Left ventricle myocardium superior (tissue), 1 donor: ENCODE results near the gene LHX2. TPM values are rescaled to one million over a fixed set of nuclear protein-coding genes. Genes with fewer than 3 reads are reported as not detected.

ENCODE experiments used
- ATAC-seq: fragments of 200-7000 bp; cut with Tn5 transposase; one replicate; pipeline ENCODE4 v1.9.1; 2020; ENCODE audit warnings: mild to moderate bottlenecking, moderate library complexity
- DNase-seq: peaks from one replicate; pipeline ENCODE4 v3.0.0-alpha.2; 2020
- intact Hi-C: fragments of 100-400 bp; cut with micrococcal nuclease; formaldehyde crosslinking; loops from one replicate; pipeline ENCODE4 v1.11.0; 2022
- total RNA-seq: library from RNA; stranded (reverse); fragmentation: NEBNext Ultra II Directional; extraction: Animal tissue kit (Norgen Biotek cat#: 25700); gene quantifications from one replicate; pipeline ENCODE4 v1.2.1, GENCODE V29; 2021
- donor health status: DM: no; HTN: yes; CAD: no; lungs with severe emphysema.

The LHX2 gene
- total RNA-seq, 1 donor from 2014 or later = not detected

DNA sequence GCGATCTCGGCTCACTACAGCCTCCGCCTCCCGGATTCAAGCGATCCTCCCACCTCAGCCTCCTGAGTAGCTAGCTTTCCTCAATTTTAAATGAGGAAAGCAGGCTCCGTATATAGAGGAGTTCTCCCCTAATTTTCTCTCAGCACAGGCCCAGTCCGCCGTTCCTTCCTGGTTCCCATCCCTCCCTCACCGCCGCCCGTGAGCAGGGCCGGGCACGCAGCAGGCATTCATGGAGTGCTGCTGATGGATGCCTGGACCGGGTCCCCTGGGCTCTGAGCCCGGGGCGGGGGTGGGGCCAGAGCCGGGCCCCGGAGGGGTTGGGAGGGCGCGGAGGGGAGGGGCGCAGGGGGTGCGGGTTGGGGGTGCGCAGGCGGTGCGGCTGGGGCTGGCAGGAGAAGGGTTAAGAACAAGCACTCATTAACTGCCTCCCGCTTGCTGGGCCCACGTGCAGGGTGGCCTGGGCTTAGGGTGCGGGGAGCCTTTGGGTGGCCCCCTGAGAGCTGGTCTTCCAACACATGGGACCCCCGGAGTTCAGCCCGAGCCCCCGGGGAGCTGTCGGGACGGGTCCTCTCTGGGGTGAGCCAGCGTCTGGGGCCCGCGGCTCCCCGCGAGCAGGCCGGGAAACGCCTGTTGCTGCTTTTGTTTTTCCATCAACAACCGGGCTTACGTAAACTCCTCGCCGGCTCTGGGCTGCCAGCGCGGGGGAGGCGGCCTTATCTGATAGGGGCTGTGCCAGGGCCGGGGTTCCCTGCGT is 33.7 kb downstream of the LHX2 start:
- DNase-seq (peak; percentile 81), ATAC-seq (peak; percentile 88)
- intact Hi-C loops = no loop called here

DNA sequence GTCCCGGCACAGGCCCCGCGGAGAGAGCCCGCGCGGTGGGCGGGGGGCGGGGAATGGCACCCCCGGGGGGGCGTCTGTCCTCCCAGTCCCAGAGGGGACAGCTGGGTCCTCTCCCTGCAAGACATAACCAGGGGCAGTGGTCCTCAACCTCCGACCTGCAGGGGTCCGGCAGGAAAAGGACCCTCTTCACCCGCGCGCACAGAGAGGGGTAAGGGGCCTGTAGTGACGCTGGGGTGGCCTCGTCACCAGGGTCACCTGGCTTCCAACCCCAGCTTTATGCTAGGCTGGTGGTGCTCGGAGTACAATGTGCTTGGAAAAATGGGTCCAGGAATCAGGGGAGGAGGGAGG is 34.2 kb downstream of the LHX2 start:
- intact Hi-C loops = no loop called here
- peak; percentile 28 for ATAC-seq
- DNase-seq = no peak

DNA sequence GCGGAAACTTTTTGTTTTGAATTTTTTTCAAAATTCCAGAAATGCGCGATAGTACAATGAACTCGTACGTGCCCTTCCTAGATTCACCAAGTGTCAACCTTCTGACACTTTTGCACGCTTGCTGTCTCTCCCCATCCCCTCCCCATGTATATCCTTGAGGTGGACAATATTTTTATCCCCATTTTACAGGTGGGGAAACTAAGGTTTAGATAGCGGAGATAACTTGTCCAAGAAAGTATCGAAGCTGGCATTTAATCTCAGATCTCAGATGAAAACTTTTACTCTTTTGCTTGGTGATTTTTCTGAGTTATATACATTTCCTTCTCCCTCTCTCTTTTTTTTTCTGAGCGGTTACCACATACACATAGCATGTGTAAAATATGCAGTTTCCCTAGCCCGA is 34.6 kb downstream of the LHX2 start:
- ATAC-seq = no peak
- intact Hi-C loops = no loop called here

DNA sequence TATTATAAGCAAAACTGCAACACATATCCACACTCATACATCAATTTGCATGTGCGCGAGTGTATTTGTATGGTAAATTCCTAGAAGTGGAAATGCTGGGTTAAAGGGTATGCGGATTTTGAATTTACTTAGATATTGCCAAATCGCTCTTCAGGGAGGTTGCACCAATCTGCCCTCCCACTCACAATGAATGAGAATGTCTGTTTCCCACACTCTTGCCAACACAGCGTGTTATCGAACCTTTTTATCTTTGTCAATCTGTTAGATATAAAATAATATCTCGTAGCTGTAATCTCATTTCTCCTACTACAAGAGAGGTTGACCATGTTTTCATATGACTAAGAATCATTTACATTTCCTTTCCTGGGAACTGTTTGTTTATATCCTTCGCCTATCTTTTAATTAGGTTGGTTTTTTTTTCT is 35.7 kb downstream of the LHX2 start:
- ATAC-seq (no peak), DNase-seq (no peak)
- intact Hi-C loops = no loop called here

More for the DNA sequence above, 34.6 kb downstream of the LHX2 start:
- DNase-seq = no peak

DNA sequence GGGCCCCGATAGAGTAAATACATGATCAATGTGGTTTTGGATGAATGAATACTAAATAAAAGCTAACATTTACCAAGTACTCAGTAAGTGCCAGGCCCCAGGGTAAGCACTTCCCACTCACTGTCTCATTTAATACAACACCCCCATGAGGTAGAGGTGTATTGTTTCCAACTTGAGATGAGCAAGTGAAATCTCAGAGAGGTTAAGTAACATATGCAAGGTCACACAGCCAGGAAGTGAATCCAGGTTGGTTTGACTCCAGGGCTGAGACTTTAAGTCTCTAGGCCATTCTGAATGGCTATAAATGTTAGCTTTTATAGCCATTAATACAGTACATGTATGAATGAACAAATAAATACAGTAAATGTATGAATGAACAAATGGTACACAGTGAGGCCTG is 39.4 kb downstream of the LHX2 start:
- no peak for ATAC-seq
- no peak for DNase-seq
- intact Hi-C loops = no loop called here

DNA sequence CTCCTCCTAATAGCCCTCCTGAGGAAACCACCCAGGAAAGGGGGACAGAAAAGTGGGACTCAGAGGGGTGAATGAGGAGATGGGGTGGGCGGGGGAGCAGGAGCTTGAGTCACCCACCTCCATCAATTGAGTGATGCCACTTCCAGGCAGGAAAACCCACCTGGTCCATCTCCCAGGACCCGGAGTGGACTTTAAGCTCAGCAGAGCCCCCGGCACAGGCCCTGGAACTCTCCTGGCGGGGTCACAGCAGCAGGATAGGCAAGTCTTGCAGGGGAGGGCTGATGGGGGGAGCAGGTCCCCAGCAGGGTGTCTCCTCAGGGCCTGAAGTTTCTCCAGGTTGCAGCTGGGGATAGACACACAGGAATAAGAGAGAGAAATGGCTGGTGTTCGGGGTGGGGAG is 40.8 kb downstream of the LHX2 start:
- ATAC-seq = no peak
- no peak for DNase-seq
- intact Hi-C loops = no loop called here

DNA sequence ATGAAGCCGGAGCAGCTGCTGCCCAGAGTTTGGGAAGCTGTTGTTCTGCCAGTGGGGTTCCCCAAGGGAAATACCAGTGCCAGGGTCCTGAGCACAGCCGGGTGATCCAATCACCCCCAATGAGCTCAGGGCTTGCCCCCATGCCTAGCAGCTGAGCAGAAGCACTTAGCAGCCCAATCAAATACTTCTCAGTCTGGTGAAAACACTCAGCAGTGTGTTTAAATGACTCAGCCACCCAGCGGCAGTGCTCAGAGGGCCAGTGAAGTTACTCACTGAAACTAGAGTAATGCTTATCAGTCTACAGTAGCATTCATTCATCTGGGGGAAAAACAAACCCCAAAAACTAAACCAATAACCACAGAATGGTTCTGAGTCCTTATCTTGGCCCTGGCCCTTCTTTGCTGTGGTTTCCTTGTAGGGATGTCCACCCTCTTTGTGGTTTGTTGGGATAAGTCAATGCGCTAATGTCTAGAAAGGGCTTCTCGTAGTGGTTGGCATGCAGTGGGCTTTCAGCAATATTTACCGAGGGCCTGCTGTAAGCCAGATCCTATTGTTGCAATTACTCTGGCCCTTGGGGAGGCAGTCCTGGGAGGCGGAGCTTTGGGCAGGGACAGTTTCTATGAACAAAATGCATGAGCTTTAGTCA is 43.1 kb downstream of the LHX2 start:
- DNase-seq (no peak), ATAC-seq (no peak)
- intact Hi-C loops = no loop called here

DNA sequence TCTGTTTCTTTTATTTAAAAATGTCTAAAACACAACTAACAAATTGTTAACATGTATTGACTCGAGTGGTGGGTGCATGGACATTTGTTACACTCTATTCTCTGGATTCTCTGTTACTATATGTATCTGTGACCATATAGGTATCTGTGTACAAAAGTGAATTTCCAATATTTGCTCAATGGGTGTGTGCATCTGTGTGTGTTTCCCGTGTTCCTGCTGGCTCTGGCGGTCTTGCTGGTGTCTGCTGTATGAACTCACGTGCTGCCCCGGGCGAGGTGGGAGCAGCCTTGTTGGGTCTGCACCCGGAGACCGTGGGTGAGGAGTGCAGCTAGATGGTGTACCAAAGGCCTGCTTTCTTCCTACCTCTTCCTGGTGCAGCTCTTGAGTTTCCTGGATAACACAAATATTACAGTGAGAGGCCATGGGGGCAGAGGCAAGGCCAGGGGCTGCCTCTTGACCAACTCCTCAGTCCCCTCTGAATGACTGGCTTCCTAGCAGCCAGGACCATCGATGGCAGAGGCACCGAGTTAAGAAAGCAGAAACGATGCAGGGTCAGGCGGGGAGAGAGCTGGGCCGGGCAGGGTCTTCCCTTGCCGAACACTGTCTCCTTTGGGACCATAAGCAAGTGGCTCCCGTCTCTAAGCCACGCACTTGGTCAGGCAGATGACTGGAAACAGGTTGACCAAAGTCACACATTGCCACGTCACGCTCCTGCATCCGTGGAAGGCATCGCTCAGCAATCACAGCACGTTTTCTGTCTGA is 49.5 kb downstream of the LHX2 start:
- intact Hi-C loops = no loop called here
- ATAC-seq (no peak), DNase-seq (no peak)

DNA sequence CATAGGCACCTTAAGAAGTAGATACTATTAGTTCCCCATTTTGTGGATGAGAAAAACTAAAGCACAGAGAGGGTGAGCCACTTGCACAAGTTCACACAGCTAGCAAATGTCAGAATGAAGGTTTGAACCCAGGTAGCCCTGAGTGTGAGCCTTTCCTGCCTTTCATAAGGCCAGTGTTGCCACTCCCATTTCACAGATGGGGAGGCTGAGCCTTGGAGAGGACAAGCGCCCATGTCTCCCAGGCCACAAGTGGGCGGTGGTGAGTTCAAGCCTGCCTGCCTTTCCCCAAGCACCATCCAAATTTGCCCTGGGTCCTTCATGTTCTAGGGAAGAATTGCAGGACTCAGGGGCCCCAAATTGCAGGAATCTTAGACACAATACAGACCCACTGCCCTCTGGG is 50.6 kb downstream of the LHX2 start:
- no peak for DNase-seq
- intact Hi-C loops = no loop called here
- ATAC-seq = no peak

DNA sequence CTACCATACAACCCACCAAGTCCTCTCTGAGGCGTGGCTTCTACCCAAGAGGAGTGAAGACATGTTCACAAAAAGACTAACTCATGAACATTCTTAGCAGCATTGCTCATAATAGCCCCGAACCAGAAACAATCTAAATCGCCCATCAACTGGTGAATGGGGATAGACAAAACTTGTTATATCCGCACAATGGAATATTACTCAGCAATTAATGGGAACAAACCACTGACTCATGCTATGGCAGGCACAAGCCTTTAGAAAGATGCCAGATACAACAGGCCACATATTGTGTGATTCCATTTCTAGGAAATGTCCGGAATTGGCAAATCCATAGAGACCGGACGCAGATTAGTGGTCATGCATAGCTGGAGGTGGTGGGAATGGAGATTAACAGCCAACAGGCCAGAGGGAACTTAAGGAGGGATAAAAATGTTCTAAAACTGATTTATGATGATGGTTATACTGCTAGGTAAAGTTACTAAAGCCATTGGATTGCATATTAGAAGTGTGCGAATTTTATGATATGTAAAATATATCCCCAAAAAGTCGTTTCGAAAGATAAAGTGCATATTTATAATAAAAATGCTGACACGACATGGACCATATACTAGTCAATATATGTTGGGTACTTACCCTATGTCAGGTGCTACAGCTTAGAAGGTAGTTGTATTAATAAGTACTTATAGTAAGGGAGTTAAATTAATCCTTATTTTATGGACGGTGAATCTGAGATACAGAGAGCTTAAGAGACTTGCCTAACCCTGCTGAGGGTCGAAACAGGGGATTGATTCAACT is 55.4 kb downstream of the LHX2 start:
- DNase-seq (no peak), ATAC-seq (no peak)
- intact Hi-C loops = no loop called here

DNA sequence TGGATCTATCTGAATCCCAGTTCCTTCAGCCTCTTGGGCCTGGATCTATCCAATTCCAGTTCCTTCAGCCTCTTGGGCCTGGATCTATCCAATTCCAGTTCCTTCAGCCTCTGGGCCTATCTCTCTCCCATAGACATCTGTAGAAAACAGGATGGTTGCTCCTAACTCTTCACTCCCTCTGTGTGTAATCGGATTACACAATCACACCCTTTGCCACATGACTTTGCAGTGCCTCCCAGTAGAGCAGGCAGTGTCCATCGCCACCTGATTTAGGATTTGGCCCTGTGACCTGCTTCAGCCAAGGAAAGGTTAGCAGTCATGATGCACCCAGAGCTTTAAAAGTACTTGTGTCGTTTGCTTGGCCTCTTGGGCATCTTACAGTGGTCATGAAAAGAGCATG is 56.7 kb downstream of the LHX2 start:
- intact Hi-C loops = no loop called here
- no peak for ATAC-seq
- no peak for DNase-seq

DNA sequence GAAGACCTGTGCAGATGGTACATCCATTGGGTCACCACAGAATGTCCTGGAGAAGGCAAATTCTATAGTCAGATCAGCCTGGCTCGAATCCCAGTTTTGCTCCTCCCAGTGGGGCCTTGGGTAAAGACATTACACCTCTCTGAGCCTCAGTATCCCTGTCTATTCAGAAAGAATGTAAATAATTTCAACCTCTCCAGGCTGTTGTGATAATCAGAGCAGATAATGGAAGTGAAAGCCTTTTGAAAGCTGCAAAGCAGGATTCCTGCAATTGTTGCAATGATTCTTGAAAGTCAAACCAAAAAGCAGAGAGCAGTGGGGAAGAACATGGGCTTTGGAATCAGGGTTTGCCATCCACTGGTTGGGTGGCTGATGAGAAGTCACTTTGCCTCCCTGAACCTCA is 63.2 kb downstream of the LHX2 start:
- intact Hi-C loops = no loop called here
- ATAC-seq (no peak), DNase-seq (no peak)

DNA sequence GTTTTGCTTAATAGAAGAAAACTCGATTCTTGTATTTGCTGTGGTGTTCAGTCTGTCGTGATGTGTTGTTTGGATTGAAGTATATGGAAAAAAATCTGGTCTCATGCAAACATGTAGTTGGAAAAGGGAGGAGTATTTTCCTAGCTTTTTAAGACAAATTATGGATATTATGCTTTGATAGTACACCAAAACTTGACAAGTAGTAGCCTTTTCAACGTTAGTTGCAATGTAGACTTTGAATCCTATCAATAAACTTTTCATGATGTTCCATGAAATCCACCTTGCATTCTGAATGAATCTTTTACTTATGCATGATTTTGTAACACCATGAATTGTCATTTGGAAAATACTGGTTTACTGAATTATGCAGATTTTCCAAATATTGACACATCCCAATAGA is 64.2 kb downstream of the LHX2 start:
- ATAC-seq (no peak), DNase-seq (no peak)
- intact Hi-C loops = no loop called here

DNA sequence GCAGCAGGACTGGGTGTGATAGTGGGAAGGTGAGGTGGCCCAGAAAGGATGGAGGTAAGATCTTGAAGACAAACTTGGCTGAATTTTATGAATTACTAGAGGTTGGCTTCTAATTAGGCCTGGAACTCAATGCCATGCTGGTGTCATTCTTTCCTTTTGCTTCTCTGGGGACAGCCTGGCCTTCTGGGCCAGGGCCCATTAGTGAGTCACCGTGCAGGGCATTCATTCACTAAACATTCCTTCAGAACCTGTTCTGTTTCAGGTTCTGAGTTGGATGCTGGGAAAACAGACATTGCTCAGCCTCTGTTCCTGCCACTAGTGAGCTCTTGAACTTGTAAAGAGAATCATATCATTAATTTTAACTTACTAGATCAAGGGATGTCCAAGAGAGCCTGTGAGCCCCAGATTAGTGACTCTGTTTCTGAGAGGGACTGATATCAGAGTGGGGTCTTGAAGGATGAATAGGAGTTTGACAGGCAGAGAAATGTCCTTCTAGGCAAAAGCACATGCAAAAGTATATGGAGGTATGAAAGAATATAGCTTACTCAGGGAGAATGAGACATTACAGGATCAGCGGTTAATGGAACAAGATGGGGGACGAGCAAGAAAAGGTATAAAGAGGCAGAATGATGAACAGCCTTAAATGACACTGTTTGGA is 66.5 kb downstream of the LHX2 start:
- peak; percentile 82 for ATAC-seq

DNA sequence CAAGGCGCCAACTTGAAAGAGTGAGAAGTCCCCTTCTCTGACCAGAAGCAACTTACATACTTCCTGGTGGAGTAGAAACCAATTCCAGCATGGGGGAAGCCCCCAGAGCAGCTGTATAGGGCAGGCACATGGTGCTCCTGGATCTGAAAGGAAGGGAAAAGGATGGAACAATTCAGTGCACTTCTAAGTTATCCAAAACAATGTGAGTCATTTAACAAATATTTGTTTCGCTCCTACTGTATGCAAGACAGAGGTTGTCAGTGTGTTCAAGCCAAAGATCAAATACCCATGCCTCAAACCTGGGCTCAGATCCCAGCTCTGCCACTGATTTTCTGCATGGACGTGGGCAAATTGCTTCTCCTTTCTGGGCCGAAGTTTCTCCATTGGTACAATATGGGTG is 67.1 kb downstream of the LHX2 start:
- DNase-seq (no peak), ATAC-seq (peak; percentile 41)
- intact Hi-C loops = no loop called here

More for the DNA sequence above, 66.5 kb downstream of the LHX2 start:
- intact Hi-C loops = no loop called here
- DNase-seq = no peak

DNA sequence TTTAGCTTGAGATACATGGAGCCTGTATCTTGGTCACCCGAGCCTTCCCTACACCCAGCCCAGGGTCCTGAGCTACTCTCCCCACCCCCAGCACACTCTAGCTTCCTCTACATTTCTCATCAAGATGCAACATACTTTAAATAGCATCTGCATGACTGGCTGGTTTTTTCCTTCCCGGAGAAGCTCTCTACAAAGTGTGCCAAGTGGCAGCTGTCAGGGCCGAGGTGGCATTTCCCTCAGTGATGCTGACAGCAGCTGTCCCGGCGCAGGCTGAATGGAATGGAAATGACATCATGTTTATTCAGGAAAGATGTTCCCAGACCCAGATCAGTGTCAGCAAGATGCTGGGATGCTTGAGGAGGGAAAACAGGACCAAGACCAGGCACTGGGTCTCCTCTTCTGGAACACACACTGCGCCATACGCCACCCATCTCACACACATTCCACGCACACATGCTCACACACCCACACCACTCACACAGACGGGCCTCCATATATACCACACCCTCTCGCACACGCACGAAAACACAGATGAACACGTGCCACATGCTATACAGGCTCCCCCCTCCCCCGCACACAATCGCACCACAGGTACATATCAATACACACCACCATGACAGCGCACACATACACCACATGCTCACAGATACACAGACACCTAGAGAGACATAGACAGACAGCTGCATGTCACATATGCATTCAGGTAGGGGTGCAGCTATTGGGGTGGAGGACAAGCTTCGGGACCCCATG is 67.8 kb downstream of the LHX2 start:
- peak; percentile 73 for ATAC-seq

DNA sequence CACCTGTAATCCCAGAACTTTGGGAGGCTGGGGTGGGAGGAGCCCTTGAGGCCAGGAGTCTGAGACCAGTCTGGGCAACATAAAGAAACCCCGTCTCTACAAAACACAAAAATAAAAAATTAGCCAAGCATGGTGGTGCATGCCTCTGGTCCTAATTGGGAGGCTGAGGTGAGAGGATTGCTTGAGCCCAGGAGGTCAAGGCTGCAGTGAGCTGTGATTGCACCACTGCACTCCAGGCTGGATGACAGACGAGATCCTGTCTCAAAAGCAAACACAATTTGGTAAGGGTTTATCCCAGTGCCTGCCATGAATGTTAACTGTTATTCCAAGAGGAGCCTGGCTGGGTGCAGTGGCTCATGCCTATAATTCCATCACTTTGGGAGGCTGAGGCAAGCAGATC is 71.1 kb downstream of the LHX2 start:
- ATAC-seq (no peak), DNase-seq (no peak)
- intact Hi-C loops = no loop called here

More for the DNA sequence above, 67.8 kb downstream of the LHX2 start:
- no peak for DNase-seq
- intact Hi-C loops = no loop called here
